Caco-2 (cell line): ENCODE measurements around the gene GTPBP3. TPM values are rescaled to one million over a fixed set of nuclear protein-coding genes. Genes with fewer than 3 reads are reported as not detected.

Experiments
- BruUV-seq: library from RNA; stranded (reverse); fragments of 400-500 nt; replicated peaks from 2 replicates; lab custom pipeline; 2021; lab: Mats Ljungman, UMichigan
- CTCF ChIA-PET: fragments of 300-600 bp; sonication (Branson Sonifier 250); formaldehyde crosslinking; loops from one replicate; lab custom pipeline; 2022; ENCODE audit warnings: antibody characterized with exemption; lab: Charles Lee
- POLR2A ChIA-PET: fragments of 300-600 bp; sonication (Branson Sonifier 250); formaldehyde crosslinking; loops from one replicate; lab custom pipeline; 2022; ENCODE audit warnings: antibody characterized with exemption; lab: Charles Lee
- DNase-seq, 2 experiments: peaks; one replicate each; pipeline versions ENCODE4 v3.0.0 to v3.0.0-alpha.2; 2020 to 2022
- H3K27me3 ChIP-seq: replicated peaks from 2 replicates; pipeline ENCODE4 v1.6.0; 2011; ENCODE audit warnings: low read length; ENCODE audit not compliant: control insufficient read depth, insufficient read depth
- H3K36me3 ChIP-seq: 2 replicates; pipeline ENCODE4 v1.5.1; 2011; ENCODE audit warnings: low read length; ENCODE audit not compliant: control insufficient read depth, insufficient read depth
- H3K4me1 ChIP-seq: fragments of 250-450 bp; sonication (Bioruptor Pico); 2 replicates; pipeline ENCODE4 v1.5.1; 2020; ENCODE audit warnings: mild to moderate bottlenecking
- H3K4me3 ChIP-seq: 2 replicates; pipeline ENCODE4 v1.5.1; 2011; ENCODE audit warnings: low read depth, mild to moderate bottlenecking, control low read depth, low read length
- H3K9me3 ChIP-seq: fragments of 250-450 bp; sonication (Bioruptor Pico); 2 replicates; pipeline ENCODE4 v1.5.1; 2020; ENCODE audit warnings: mild to moderate bottlenecking, moderate library complexity
- H3K27ac Mint-ChIP-seq: one replicate; pipeline ENCODE4 v1.8.0; 2022; ENCODE audit warnings: mixed read lengths; ENCODE audit not compliant: unreplicated experiment
- H3K27me3 Mint-ChIP-seq: one replicate; pipeline ENCODE4 v1.8.0; 2022; ENCODE audit warnings: mixed read lengths; ENCODE audit not compliant: insufficient read depth, unreplicated experiment
- H3K36me3 Mint-ChIP-seq: one replicate; pipeline ENCODE4 v1.8.0; 2022; ENCODE audit warnings: mild to moderate bottlenecking, mixed read lengths; ENCODE audit not compliant: insufficient read depth, unreplicated experiment
- H3K4me1 Mint-ChIP-seq: one replicate; pipeline ENCODE4 v1.8.0; 2022; ENCODE audit warnings: low read depth, mixed read lengths; ENCODE audit not compliant: unreplicated experiment
- H3K4me3 Mint-ChIP-seq: one replicate; pipeline ENCODE4 v1.8.0; 2022; ENCODE audit warnings: mild to moderate bottlenecking, moderate library complexity, mixed read lengths; ENCODE audit not compliant: unreplicated experiment
- H3K9me3 Mint-ChIP-seq: one replicate; pipeline ENCODE4 v1.8.0; 2022; ENCODE audit warnings: mixed read lengths; ENCODE audit not compliant: unreplicated experiment
- intact Hi-C: fragments of 100-400 bp; cut with micrococcal nuclease; formaldehyde crosslinking; loops from one replicate; pipeline ENCODE4 v1.10.0; 2022; ENCODE audit not compliant: unreplicated experiment
- total RNA-seq: library from RNA; stranded (reverse); gene quantifications from 2 replicates; pipeline ENCODE4 v1.2.3, GENCODE V29; 2022
- TF ChIP-seq, protein P1 (sequence below), 2 experiments: fragments of 200-600 bp in 1 of 2; IDR thresholded peaks; 1 replicate in 1 of 2; 2 replicates in 1 of 2; pipeline versions ENCODE4 v1.5.1 to v1.8.0; 2011 to 2022; ENCODE audit warnings: antibody characterized with exemption in 1 of 2, control low read depth in 1 of 2, inconsistent platforms in 1 of 2, low read depth in 1 of 2, low read length in 1 of 2, mild to moderate bottlenecking in 1 of 2, moderate library complexity in 1 of 2; ENCODE audit not compliant: insufficient read depth in 1 of 2, severe bottlenecking in 1 of 2, unreplicated experiment in 1 of 2

The GTPBP3 gene
- total RNA-seq, 1 experiment from 2014 or later, result 50.7 TPM

DNA sequence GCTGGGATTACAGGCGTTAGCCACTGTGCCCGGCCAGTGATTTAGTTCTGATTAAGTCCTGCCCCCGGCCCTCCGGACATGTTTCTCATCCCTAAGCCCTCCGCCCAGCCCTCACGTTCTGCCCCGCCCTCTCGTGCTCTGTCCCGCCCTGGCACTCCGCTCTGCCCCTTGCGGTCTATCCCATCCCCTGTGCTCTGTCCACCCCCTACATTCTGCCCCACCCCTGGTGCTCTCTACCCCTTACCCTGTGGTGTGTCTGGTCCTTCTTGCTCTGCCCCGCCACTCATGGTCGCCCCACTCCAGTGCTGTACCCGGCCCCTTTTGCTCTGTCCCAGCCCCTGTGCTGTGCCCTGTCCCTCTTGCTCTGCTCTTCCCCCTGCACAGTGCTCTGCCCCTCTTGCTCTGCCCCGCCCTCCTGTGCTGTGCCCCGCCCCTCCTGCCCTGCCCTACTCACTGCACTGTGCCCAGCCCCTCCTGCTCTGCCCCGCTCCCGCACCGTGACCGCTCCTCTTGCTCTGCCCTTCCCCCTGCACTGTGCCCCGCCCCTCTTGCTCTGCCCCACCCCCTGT is 3.0 kb downstream of the GTPBP3 start:
- TF ChIP-seq, protein P1, sequence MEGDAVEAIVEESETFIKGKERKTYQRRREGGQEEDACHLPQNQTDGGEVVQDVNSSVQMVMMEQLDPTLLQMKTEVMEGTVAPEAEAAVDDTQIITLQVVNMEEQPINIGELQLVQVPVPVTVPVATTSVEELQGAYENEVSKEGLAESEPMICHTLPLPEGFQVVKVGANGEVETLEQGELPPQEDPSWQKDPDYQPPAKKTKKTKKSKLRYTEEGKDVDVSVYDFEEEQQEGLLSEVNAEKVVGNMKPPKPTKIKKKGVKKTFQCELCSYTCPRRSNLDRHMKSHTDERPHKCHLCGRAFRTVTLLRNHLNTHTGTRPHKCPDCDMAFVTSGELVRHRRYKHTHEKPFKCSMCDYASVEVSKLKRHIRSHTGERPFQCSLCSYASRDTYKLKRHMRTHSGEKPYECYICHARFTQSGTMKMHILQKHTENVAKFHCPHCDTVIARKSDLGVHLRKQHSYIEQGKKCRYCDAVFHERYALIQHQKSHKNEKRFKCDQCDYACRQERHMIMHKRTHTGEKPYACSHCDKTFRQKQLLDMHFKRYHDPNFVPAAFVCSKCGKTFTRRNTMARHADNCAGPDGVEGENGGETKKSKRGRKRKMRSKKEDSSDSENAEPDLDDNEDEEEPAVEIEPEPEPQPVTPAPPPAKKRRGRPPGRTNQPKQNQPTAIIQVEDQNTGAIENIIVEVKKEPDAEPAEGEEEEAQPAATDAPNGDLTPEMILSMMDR (IDR thresholded peaks at IDR 0.05; ENCODE audit: insufficient read depth in 1 of 2, low read depth in 1 of 2, low read length in 1 of 2, severe bottlenecking in 1 of 2, unreplicated experiment in 1 of 2), result no peak
- BruUV-seq, result no TSS peak
- no peak for DNase-seq
- ChIA-PET CTCF (no interaction called here), POLR2A (no interaction called here)
- H3K4me1 ChIP-seq, result 0 out of 2 replicates have a peak, but pooled peaks cover 5% of the 10 kb centered on the region
- H3K36me3 Mint-ChIP-seq, result peaks cover 38% of the 10 kb centered on the region
- H3K27me3 Mint-ChIP-seq, result no peaks in the 10 kb centered on the region
- H3K27me3 ChIP-seq, result no peaks in the 10 kb centered on the region
- H3K4me1 Mint-ChIP-seq, result no peaks in the 10 kb centered on the region
- H3K4me3 Mint-ChIP-seq, result no peak overlapping the region
- H3K4me3 ChIP-seq, result no peak overlapping the region
- intact Hi-C loops, result no loop called here
- H3K27ac Mint-ChIP-seq, result no peak overlapping the region
- H3K9me3 ChIP-seq, result no peaks in the 10 kb centered on the region
- no peaks in the 10 kb centered on the region for H3K9me3 Mint-ChIP-seq
- no peaks in the 10 kb centered on the region for H3K36me3 ChIP-seq

DNA sequence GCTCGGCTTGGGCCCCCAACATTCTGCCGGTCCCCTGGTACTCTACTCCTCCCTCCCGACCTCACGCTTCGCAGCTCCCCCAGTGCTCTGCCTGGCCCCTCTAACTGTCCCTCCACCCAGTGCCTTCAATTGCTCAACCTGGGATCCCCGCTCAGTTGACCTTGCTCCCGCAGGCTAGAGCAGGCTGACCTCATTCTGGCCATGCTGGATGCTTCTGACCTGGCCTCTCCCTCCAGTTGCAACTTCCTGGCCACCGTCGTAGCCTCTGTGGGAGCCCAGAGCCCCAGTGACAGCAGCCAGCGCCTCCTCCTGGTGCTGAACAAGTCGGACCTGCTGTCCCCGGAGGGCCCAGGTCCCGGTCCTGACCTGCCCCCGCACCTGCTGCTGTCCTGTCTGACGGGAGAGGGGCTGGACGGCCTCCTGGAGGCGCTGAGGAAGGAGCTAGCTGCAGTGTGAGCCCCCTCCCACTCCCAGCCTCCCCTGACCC is 3.6 kb downstream of the GTPBP3 start:
- Mint-ChIP-seq H3K9me3 (no peaks in the 10 kb centered on the region), H3K27ac (no peak overlapping the region), H3K27me3 (no peaks in the 10 kb centered on the region), H3K4me3 (no peak overlapping the region), H3K4me1 (no peaks in the 10 kb centered on the region), H3K36me3 (peaks cover 38% of the 10 kb centered on the region)
- POLR2A ChIA-PET, result no interaction called here
- H3K4me3 ChIP-seq, result no peak overlapping the region
- BruUV-seq, result no TSS peak
- H3K27me3 ChIP-seq, result no peaks in the 10 kb centered on the region
- intact Hi-C loops, result no loop called here
- no peaks in the 10 kb centered on the region for H3K36me3 ChIP-seq
- H3K4me1 ChIP-seq, result 0 out of 2 replicates have a peak, but pooled peaks cover 5% of the 10 kb centered on the region
- CTCF ChIA-PET, result no interaction called here
- no peaks in the 10 kb centered on the region for H3K9me3 ChIP-seq
- TF ChIP-seq, protein P1 (IDR thresholded peaks at IDR 0.05; ENCODE audit: insufficient read depth in 1 of 2, low read depth in 1 of 2, low read length in 1 of 2, severe bottlenecking in 1 of 2, unreplicated experiment in 1 of 2), result no peak
- no peak for DNase-seq

DNA sequence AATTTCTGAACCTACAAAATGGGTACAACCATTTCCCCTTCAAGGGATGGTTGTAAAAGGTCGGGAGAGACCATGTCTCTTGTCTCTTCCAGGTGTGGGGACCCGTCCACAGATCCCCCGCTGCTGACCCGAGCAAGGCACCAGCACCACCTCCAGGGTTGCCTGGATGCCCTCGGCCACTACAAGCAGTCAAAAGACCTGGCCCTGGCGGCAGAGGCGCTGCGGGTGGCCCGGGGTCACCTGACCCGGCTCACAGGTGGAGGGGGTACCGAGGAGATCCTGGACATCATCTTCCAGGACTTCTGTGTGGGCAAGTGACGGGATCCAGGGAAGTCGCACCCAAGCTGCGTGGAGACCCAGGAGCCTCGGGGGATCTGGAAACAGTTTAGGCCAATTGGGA is 4.0 kb downstream of the GTPBP3 start:
- ChIA-PET CTCF (no interaction called here), POLR2A (no interaction called here)
- H3K27me3 ChIP-seq, result no peaks in the 10 kb centered on the region
- H3K4me1 ChIP-seq, result 0 out of 2 replicates have a peak, but pooled peaks cover 5% of the 10 kb centered on the region
- H3K27me3 Mint-ChIP-seq, result no peaks in the 10 kb centered on the region
- H3K36me3 Mint-ChIP-seq, result peaks cover 37% of the 10 kb centered on the region
- no peaks in the 10 kb centered on the region for H3K9me3 ChIP-seq
- H3K27ac Mint-ChIP-seq, result no peak overlapping the region
- H3K4me3 Mint-ChIP-seq, result no peak overlapping the region
- no peak overlapping the region for H3K4me3 ChIP-seq
- DNase-seq, result no peak
- no peaks in the 10 kb centered on the region for H3K4me1 Mint-ChIP-seq
- intact Hi-C loops, result no loop called here
- BruUV-seq, result no TSS peak
- TF ChIP-seq, protein P1 (IDR thresholded peaks at IDR 0.05; ENCODE audit: insufficient read depth in 1 of 2, low read depth in 1 of 2, low read length in 1 of 2, severe bottlenecking in 1 of 2, unreplicated experiment in 1 of 2), result no peak
- H3K9me3 Mint-ChIP-seq, result no peaks in the 10 kb centered on the region
- H3K36me3 ChIP-seq, result no peaks in the 10 kb centered on the region
